Activated T-cell treated with anti-CD3 and anti-CD28 coated beads, Interleukin-2, amount 50 U/mL, for 72 hours (primary cell): ENCODE measurements around the gene SRRM4. TPM values are rescaled to one million over a fixed set of nuclear protein-coding genes. Genes with fewer than 3 reads are reported as not detected.
"Not testable (repeated sequence)": the region's sequence is repeated elsewhere in the genome, so short reads cannot be mapped to it uniquely, and the experiment has no call there.

ENCODE experiments used
- ATAC-seq, 2 donors: fragments of 150-1000 bp; cut with Tn5 transposase; replicated peaks in 1 of 2; 2 replicates each; pipeline ENCODE4 v1.10.0; 2021; ENCODE audit warnings: moderate library complexity in 2 of 2, mild to moderate bottlenecking in 1 of 2
- DNase-seq, 2 donors: peaks; one replicate each; pipeline ENCODE4 v3.0.0; 2021 to 2022; ENCODE audit warnings: mixed read lengths in 1 of 2
- H3K27ac Mint-ChIP-seq: one replicate; pipeline ENCODE4 v1.8.0; 2022; ENCODE audit warnings: mild to moderate bottlenecking, moderate library complexity, mixed read lengths
- H3K27me3 Mint-ChIP-seq: one replicate; pipeline ENCODE4 v1.8.0; 2022; ENCODE audit warnings: low read depth, mixed read lengths
- H3K36me3 Mint-ChIP-seq, 2 donors: one replicate each; pipeline ENCODE4 v1.8.0; 2022; ENCODE audit warnings: mixed read lengths in 2 of 2, mild to moderate bottlenecking in 1 of 2; ENCODE audit not compliant: insufficient read depth in 2 of 2
- H3K4me1 Mint-ChIP-seq: one replicate; pipeline ENCODE4 v1.8.0; 2022; ENCODE audit warnings: low read depth, mixed read lengths
- H3K4me3 Mint-ChIP-seq, 2 donors: one replicate each; pipeline ENCODE4 v1.8.0; 2022; ENCODE audit warnings: mild to moderate bottlenecking in 2 of 2, mixed read lengths in 2 of 2, moderate library complexity in 2 of 2
- H3K9me3 Mint-ChIP-seq, 2 donors: one replicate each; pipeline ENCODE4 v1.8.0; 2022; ENCODE audit warnings: mixed read lengths in 2 of 2
- total RNA-seq, 2 donors: library from RNA; stranded (reverse); gene quantifications; one replicate each; pipeline ENCODE4 v1.2.3, GENCODE V29; 2022

SRRM4 gene
- total RNA-seq, 2 donors from 2014 or later = not detected

DNA sequence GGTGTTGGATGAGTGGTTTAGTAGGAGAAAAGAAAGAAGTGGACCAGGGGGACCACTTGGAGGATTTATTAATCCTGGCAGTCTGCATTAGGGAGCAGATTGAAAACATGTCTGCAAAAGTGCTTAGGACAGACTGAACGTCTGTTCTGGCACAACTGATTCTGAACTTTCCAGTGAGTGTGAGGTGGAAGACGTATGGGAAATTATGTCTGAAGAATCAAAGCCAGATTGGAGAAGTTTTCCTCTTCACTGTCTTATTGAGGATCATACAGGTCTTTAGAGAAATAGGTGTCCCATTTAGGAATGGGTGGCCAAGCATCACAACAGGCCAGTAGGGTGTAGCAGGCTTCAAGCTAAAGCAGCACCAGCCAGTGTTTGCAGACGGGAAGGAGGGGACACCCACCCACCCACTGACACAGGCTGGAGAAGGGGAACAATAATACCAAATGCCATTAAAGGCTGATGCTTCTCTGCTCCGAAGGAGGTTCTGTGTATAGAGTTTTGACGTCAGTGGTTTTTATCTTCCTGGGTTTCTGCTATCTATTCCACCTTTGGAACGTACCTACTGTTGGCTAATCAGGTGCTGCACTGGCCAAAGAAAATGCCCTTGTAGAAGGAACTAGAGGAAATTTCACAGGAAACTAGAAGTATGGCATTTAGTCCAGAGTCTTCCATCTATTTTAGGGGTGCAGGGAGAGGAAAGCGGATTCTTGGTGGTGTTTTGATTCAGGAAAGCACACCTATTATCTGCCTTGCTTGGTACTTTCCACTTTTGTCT is 1.8 kb downstream of the SRRM4 start:
- DNase-seq (no peak), ATAC-seq (no peak)
- no peak overlapping the region for H3K4me3 Mint-ChIP-seq
- no peak overlapping the region for H3K27ac Mint-ChIP-seq
- peaks cover 23% of the 10 kb centered on the region for H3K27me3 Mint-ChIP-seq
- peaks cover 0 to 3% of the 10 kb centered on the region in 2 donors for H3K9me3 Mint-ChIP-seq
- no peaks in the 10 kb centered on the region for H3K4me1 Mint-ChIP-seq
- H3K36me3 Mint-ChIP-seq = peaks cover 0 to 2% of the 10 kb centered on the region in 2 donors

DNA sequence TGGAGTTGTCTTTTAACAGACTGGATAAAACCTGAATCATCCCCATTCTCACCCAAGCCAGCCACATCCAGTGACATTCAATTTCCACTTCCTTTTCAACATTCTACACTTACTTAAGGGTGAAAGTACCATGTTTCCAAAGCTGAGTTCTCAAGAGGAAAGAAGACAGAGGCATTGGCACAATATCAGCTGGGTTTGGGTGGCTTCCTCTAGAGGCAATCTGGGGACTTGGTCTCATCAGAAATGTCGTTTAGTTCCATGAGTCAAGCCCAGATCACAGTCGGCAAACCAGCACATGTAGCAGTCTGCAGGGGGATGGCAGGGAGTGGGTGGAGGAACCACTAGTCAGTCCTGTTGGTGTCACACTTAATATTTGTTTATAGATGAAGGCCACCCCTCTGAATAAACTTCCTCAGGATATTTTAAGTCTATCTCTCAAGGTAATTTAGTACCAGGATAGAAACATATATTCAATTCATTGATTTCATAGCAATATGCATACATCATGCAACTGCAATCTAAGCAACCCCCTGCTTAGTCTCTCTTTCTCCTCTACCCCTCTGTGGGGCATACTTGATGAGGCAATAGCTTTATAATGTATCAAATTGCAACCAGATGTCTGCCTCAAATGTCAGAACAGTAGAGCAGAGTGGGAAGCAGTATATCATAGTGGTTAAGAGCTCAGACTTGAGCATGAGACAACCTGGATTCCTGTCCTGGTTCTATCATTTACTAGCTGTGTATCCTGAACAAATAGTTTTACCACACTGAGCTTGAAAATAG is 3.0 kb downstream of the SRRM4 start:
- Mint-ChIP-seq H3K4me1 (no peaks in the 10 kb centered on the region), H3K9me3 (no peaks in the 10 kb centered on the region), H3K36me3 (peaks cover 0 to 2% of the 10 kb centered on the region in 2 donors), H3K27ac (no peak overlapping the region), H3K27me3 (peaks cover 23% of the 10 kb centered on the region), H3K4me3 (no peak overlapping the region)
- DNase-seq (no peak), ATAC-seq (no peak)

GRCh38 chr12:118986050-118986449 is 4.7 kb downstream of the SRRM4 start:
- H3K36me3 Mint-ChIP-seq = no peaks in the 10 kb centered on the region
- no peak for ATAC-seq
- no peaks in the 10 kb centered on the region for H3K4me1 Mint-ChIP-seq
- no peaks in the 10 kb centered on the region for H3K9me3 Mint-ChIP-seq
- no peak for DNase-seq
- no peak overlapping the region for H3K27ac Mint-ChIP-seq
- H3K27me3 Mint-ChIP-seq = peaks cover 23% of the 10 kb centered on the region
- H3K4me3 Mint-ChIP-seq = no peak overlapping the region

DNA sequence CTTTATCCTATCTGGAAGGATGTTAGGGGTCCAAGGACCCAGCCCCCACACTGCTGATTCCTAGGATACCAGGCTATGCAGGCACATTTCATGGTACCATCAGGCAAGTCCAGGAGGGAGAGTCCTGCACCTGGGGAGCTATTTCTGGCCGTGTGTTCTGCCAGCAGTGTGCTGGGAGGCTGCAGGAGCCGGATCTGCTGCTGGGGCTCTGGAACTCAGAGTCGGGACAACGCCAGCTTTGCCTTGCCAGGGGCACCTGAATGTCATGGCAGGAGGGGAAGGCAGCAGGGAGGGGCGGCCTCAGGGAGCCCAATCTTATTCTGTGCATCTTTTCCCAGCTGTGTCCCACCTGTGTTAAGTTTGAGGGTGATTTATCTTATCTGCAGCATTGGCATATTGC is 17.8 kb downstream of the SRRM4 start:
- H3K4me3 Mint-ChIP-seq = no peak overlapping the region
- no peak for ATAC-seq

GRCh38 chr12:119005085-119005484 is 23.7 kb downstream of the SRRM4 start:
- DNase-seq (no peak), ATAC-seq (no peak)
- H3K9me3 Mint-ChIP-seq = peaks cover 2% of the 10 kb centered on the region in 2 donors
- H3K36me3 Mint-ChIP-seq = peaks cover 0 to 4% of the 10 kb centered on the region in 2 donors
- H3K4me3 Mint-ChIP-seq = no peak overlapping the region
- no peaks in the 10 kb centered on the region for H3K4me1 Mint-ChIP-seq
- H3K27me3 Mint-ChIP-seq = peaks cover 12% of the 10 kb centered on the region
- H3K27ac Mint-ChIP-seq = no peak overlapping the region

More for the DNA sequence above, 17.8 kb downstream of the SRRM4 start:
- H3K27me3 Mint-ChIP-seq = no peaks in the 10 kb centered on the region
- H3K27ac Mint-ChIP-seq = no peak overlapping the region
- H3K36me3 Mint-ChIP-seq = no peaks in the 10 kb centered on the region
- no peaks in the 10 kb centered on the region for H3K4me1 Mint-ChIP-seq
- no peak for DNase-seq
- H3K9me3 Mint-ChIP-seq = peaks cover 0 to 2% of the 10 kb centered on the region in 2 donors

GRCh38 chr12:119005913-119006312 is 24.6 kb downstream of the SRRM4 start:
- H3K9me3 Mint-ChIP-seq = peaks cover 2% of the 10 kb centered on the region in 2 donors
- no peak overlapping the region for H3K4me3 Mint-ChIP-seq
- peaks cover 12% of the 10 kb centered on the region for H3K27me3 Mint-ChIP-seq
- peaks cover 0 to 4% of the 10 kb centered on the region in 2 donors for H3K36me3 Mint-ChIP-seq
- no peak for DNase-seq
- no peak for ATAC-seq
- no peak overlapping the region for H3K27ac Mint-ChIP-seq
- H3K4me1 Mint-ChIP-seq = no peaks in the 10 kb centered on the region

DNA sequence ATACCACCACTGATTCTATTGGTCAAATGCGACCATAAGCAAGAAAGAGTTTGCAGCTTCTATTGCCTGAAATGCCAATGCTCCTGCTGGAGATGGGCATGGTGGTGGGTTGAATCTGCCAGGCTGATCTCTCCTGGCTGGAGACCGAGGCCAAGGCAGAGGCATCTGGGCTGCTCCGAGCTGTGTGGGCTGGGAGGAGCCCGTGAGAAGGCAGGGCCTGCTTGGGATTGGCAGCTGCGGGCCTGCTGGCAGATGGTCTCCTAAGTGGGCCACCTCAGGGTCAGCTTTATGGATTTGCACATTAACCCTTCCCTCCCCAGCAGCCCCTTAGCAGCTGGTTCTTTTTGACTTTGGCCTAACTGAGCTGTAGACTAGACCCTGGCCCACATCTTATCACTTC is 25.4 kb downstream of the SRRM4 start:
- Mint-ChIP-seq H3K4me3 (no peak overlapping the region), H3K36me3 (peaks cover 0 to 4% of the 10 kb centered on the region in 2 donors), H3K27me3 (peaks cover 12% of the 10 kb centered on the region), H3K9me3 (peaks cover 2 to 4% of the 10 kb centered on the region in 2 donors), H3K4me1 (no peaks in the 10 kb centered on the region), H3K27ac (no peak overlapping the region)
- DNase-seq (no peak), ATAC-seq (no peak)

- not testable (repeated sequence) for H3K4me3 Mint-ChIP-seq, DNase-seq, H3K9me3 Mint-ChIP-seq, H3K4me1 Mint-ChIP-seq, H3K36me3 Mint-ChIP-seq, ATAC-seq, H3K27ac Mint-ChIP-seq
- H3K27me3 Mint-ChIP-seq = peaks cover 12% of the 10 kb centered on the region
These were observed 26.9 kb downstream of the SRRM4 start for GRCh38 chr12:119008273-119008672.

DNA sequence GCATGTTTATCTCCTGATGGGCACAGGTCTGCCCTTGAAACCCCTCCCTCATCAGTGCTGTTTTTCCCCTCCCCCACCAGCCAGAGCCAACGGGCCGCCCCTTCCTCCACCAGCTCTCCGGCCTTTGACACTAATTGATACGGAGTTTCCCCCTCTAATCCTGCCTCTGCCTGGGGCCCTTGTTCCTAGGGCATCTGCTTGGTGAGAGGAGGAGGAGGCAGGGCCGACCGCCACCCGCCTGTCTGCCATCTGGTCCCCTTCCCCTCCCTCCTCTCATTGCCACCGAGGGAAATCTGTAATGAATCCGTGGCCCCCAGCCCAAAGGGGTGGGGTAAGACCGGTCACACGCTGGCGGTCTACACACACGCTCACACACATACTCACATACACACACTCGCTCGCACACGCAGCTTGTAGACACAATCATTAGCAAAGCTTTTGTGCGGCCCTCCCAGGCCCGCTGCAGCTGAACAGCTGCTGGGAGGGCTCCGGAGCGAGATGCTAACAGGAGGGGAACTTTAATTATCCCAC is 27.4 kb downstream of the SRRM4 start:
- ATAC-seq = no peak
- H3K9me3 Mint-ChIP-seq = peaks cover 2 to 8% of the 10 kb centered on the region in 2 donors
- H3K4me3 Mint-ChIP-seq = no peak overlapping the region
- H3K27me3 Mint-ChIP-seq = peaks cover 12% of the 10 kb centered on the region
- peaks cover 0 to 4% of the 10 kb centered on the region in 2 donors for H3K36me3 Mint-ChIP-seq
- no peaks in the 10 kb centered on the region for H3K4me1 Mint-ChIP-seq
- no peak for DNase-seq
- no peak overlapping the region for H3K27ac Mint-ChIP-seq

DNA sequence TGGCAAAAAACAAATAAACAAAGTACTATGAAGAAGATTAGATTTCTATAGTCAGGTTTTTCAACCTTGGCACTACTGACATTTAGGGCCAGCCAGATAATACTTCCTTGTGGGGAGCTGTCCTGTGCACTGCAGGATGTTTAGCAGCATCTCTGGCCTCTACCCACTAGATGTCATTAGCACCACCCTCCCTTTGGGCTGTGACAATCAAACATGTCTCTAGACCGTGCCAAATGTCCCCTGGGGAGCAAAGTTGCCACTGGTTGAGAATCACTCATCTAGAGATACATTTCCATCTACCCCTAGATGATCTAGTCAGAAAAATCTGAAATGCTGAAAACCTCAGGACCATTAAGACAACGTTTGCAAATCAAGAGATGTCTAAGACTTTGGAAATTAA is 29.9 kb downstream of the SRRM4 start:
- no peak for DNase-seq
- Mint-ChIP-seq H3K9me3 (peaks cover 2 to 6% of the 10 kb centered on the region in 2 donors), H3K27ac (no peak overlapping the region), H3K27me3 (peaks cover 7% of the 10 kb centered on the region), H3K36me3 (peaks cover 0 to 4% of the 10 kb centered on the region in 2 donors), H3K4me3 (no peak overlapping the region), H3K4me1 (no peaks in the 10 kb centered on the region)
- no peak for ATAC-seq

DNA sequence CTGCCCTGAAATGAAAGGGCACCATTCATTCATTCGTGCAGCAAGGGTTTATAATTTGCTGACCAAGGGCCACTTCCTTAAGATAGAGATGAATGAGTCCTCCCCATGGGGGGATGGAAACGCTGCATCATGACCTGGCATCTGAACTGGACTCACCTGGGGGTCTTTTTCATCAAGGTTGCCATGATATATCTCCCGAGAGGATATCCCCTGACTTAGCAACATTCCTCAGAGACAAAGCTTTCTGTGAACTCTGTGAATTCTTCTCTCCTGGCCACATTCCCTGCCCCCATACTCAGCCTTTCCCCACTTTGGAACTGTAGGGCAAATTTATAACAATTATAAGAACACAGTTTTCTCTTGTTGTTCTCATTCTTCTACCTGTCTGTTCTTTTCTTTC is 30.8 kb downstream of the SRRM4 start:
- Mint-ChIP-seq H3K27me3 (peaks cover 6% of the 10 kb centered on the region), H3K27ac (no peak overlapping the region), H3K4me1 (no peaks in the 10 kb centered on the region)

DNA sequence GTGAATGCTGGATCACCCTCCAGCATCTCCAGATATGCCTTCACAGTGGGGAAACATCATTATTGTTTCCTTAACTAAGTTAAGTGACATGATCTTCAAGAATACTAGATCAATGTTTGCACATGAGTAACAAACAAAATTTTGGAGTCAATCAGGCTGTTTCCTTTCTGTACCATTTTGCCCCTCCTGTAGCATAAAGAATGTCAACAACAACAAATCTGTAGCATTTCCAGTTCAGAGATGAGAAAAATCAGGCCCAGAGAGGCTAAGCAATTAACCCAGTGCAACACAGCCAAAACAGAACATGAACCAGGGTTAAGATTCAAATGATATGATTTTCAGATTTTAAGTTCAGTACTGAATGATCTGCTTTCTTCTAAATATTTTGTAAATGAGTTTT is 31.7 kb downstream of the SRRM4 start:
- H3K9me3 Mint-ChIP-seq = peaks cover 2 to 6% of the 10 kb centered on the region in 2 donors
- no peaks in the 10 kb centered on the region for H3K4me1 Mint-ChIP-seq
- ATAC-seq (no peak), DNase-seq (no peak)
- no peak overlapping the region for H3K4me3 Mint-ChIP-seq
- peaks cover 6% of the 10 kb centered on the region for H3K27me3 Mint-ChIP-seq
- peaks cover 0 to 4% of the 10 kb centered on the region in 2 donors for H3K36me3 Mint-ChIP-seq
- H3K27ac Mint-ChIP-seq = no peak overlapping the region

More for the DNA sequence above, 30.8 kb downstream of the SRRM4 start:
- Mint-ChIP-seq H3K36me3 (peaks cover 0 to 4% of the 10 kb centered on the region in 2 donors), H3K9me3 (peaks cover 2 to 6% of the 10 kb centered on the region in 2 donors), H3K4me3 (no peak overlapping the region)
- no peak for DNase-seq
- no peak for ATAC-seq

DNA sequence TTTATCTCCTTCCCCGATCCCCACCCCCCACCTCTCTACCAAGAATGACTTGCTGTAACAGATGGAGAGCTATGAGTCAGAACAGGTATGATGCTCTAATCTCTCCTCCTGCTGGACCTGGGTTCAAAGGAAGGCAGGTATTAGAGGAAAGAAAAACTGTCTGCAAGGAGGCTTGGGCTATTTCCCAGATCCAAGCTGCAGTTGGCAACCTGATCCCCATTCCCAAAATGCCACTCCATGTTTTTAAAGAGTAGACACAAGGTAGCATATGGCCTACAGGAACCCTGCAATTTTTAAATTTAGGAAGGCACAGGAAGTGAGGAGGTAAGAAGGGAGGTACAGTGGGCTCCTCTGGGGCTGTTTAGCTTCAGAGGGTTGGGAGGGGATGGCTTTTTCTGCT is 33.0 kb downstream of the SRRM4 start:
- ATAC-seq (no peak), DNase-seq (no peak)
- no peaks in the 10 kb centered on the region for H3K36me3 Mint-ChIP-seq
- H3K4me1 Mint-ChIP-seq = no peaks in the 10 kb centered on the region
- H3K4me3 Mint-ChIP-seq = no peak overlapping the region
- no peak overlapping the region for H3K27ac Mint-ChIP-seq
- H3K9me3 Mint-ChIP-seq = peaks cover 2 to 6% of the 10 kb centered on the region in 2 donors
- no peaks in the 10 kb centered on the region for H3K27me3 Mint-ChIP-seq
